ENCODE measurements around the gene TRAM2. TPM values are rescaled to one million over a fixed set of nuclear protein-coding genes. Genes with fewer than 3 reads are reported as not detected.

Gene TRAM2
- total RNA-seq, 2 donors from 2014 or later: 16.9 to 20.5 TPM

DNA sequence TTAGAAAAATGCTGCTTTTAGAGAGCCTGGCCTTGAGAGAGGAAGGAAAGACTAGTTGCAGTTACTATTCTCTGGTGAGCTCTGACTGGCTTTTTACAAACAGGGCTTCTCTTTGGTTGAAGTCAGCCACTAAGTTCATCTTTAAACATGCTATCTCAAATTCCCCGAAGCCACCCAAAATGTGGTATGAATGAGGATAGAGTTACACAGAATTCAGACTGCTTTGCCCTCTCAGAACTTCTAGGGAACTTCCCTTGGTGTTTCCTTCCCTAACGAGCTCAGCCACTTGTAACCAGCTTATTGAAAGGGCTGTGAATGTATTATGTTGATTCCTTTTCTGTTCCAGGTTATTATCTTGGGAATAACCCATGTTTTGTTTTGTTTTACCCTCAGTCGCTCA is 83.2 kb downstream of the TRAM2 start:
- Histone ChIP-seq H3K36me3 (ENCODE audit: control insufficient read depth, insufficient read depth, low read length) (no peaks in the 10 kb centered on the region), H3K9ac (ENCODE audit: extremely low read depth, low read length, poor library complexity, severe bottlenecking) (no peak overlapping the region), H3K4me1 (ENCODE audit: control insufficient read depth, insufficient read depth, low read length) (peaks cover 4% of the 10 kb centered on the region), H3K9me3 (ENCODE audit: control insufficient read depth, low read length) (peaks cover 5% of the 10 kb centered on the region), H3K4me3 (ENCODE audit: low read length) (no peak overlapping the region), H3K27ac (ENCODE audit: low read depth, low read length) (no peak overlapping the region), H3K27me3 (ENCODE audit: control insufficient read depth, insufficient read depth, low read length, poor library complexity, severe bottlenecking) (no peaks in the 10 kb centered on the region)
- Mint-ChIP-seq H3K27me3 (ENCODE audit: insufficient read depth) (no peaks in the 10 kb centered on the region), H3K4me3 (no peak overlapping the region), H3K4me1 (peaks cover 7% of the 10 kb centered on the region), H3K27ac (no peak overlapping the region), H3K36me3 (ENCODE audit: low read depth) (peaks cover 19% of the 10 kb centered on the region), H3K9me3 (no peaks in the 10 kb centered on the region)
- WGBS, 2 experiments (ENCODE audit: insufficient coverage in 1 of 2, insufficient read length in 1 of 2): 86% methylated on average over 3 of the region's 3 CpGs; no CpG with 5 or more reads in 1 of the 2 experiments
- TF ChIP-seq, protein P1, sequence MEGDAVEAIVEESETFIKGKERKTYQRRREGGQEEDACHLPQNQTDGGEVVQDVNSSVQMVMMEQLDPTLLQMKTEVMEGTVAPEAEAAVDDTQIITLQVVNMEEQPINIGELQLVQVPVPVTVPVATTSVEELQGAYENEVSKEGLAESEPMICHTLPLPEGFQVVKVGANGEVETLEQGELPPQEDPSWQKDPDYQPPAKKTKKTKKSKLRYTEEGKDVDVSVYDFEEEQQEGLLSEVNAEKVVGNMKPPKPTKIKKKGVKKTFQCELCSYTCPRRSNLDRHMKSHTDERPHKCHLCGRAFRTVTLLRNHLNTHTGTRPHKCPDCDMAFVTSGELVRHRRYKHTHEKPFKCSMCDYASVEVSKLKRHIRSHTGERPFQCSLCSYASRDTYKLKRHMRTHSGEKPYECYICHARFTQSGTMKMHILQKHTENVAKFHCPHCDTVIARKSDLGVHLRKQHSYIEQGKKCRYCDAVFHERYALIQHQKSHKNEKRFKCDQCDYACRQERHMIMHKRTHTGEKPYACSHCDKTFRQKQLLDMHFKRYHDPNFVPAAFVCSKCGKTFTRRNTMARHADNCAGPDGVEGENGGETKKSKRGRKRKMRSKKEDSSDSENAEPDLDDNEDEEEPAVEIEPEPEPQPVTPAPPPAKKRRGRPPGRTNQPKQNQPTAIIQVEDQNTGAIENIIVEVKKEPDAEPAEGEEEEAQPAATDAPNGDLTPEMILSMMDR (conservative IDR thresholded peaks at IDR 0.05): no peak
- no peak for DNase-seq

DNA sequence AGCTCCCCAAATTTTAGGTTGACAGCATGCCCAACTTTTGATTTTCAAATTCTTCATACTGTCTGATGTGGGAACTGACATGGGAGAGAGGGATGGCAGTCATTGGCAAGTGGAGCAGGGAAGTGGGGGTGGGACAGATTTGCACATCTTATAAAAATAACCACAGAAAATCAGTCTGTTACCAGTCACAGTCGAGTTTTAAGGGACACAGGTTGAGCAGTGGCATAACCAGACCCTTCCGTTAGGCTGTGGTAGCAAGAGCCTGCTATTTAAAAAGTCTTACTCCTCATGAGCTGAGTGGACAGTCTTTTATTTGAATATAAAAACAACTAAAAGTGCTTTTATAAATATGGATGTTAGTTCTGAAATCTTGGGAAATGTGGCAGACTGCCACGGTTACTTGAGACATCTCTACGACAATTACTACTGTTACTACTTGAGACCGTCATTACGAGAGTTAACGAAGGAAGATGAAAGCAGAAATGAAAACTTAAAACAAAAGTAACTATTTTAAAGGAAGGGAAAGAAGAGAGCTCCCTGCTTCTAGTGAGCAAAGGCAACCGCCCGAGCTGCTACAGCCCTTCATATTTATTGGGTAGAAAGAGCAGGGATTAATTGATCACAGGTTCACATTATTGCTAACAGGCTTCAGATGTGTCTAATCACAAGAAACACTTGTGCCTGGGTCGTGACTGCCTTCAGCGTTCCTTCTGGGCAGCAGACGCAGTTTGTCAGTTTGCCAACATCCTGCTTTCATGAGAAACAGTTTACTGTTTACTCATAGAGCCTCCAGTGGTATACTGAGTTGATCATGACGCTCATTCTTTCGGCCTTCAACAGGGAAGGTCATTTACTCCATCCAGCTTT is 85.4 kb downstream of the TRAM2 start:
- Histone ChIP-seq H3K4me3 (ENCODE audit: low read length) (no peak overlapping the region), H3K27me3 (ENCODE audit: control insufficient read depth, insufficient read depth, low read length, poor library complexity, severe bottlenecking) (no peaks in the 10 kb centered on the region), H3K27ac (ENCODE audit: low read depth, low read length) (no peak overlapping the region), H3K9ac (ENCODE audit: extremely low read depth, low read length, poor library complexity, severe bottlenecking) (no peak overlapping the region), H3K9me3 (ENCODE audit: control insufficient read depth, low read length) (peaks cover 5% of the 10 kb centered on the region), H3K4me1 (ENCODE audit: control insufficient read depth, insufficient read depth, low read length) (no peaks in the 10 kb centered on the region), H3K36me3 (ENCODE audit: control insufficient read depth, insufficient read depth, low read length) (no peaks in the 10 kb centered on the region)
- no peak overlapping the region for H3K4me3 Mint-ChIP-seq
- peaks cover 19% of the 10 kb centered on the region for H3K36me3 Mint-ChIP-seq (ENCODE audit: low read depth)
- TF ChIP-seq, protein P1 (conservative IDR thresholded peaks at IDR 0.05): no peak
- H3K27ac Mint-ChIP-seq: no peak overlapping the region
- no peaks in the 10 kb centered on the region for H3K4me1 Mint-ChIP-seq
- no peaks in the 10 kb centered on the region for H3K27me3 Mint-ChIP-seq (ENCODE audit: insufficient read depth)
- no peak for DNase-seq
- no peaks in the 10 kb centered on the region for H3K9me3 Mint-ChIP-seq
- 94 to 95% methylated on average over 14 of the region's 14 CpGs for WGBS, 2 experiments (ENCODE audit: insufficient coverage in 1 of 2, insufficient read length in 1 of 2)

DNA sequence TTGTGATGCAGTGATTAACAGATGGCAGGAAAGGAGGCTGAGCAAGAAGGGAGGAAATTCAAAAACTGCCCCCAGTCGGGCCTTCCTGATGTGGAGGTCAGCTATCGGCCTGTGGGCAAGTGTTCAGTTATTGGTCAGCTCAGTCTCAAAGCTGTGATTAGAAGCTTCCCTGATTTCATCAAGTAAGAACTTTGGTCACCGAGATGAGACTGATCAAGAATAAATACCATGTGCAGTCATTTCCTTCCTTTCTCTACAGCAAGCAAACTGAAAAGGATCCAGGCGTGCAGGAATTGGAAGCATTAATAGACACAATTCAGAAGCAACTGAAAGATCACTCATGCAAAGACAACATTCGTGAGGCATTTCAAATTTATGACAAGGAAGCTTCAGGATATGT is 87.0 kb downstream of the TRAM2 start:
- Mint-ChIP-seq H3K4me1 (no peaks in the 10 kb centered on the region), H3K9me3 (no peaks in the 10 kb centered on the region), H3K4me3 (no peak overlapping the region), H3K36me3 (ENCODE audit: low read depth) (peaks cover 13% of the 10 kb centered on the region), H3K27me3 (ENCODE audit: insufficient read depth) (no peaks in the 10 kb centered on the region), H3K27ac (no peak overlapping the region)
- Histone ChIP-seq H3K9ac (ENCODE audit: extremely low read depth, low read length, poor library complexity, severe bottlenecking) (no peak overlapping the region), H3K9me3 (ENCODE audit: control insufficient read depth, low read length) (peaks cover 4% of the 10 kb centered on the region), H3K36me3 (ENCODE audit: control insufficient read depth, insufficient read depth, low read length) (no peaks in the 10 kb centered on the region), H3K27me3 (ENCODE audit: control insufficient read depth, insufficient read depth, low read length, poor library complexity, severe bottlenecking) (no peaks in the 10 kb centered on the region), H3K27ac (ENCODE audit: low read depth, low read length) (no peak overlapping the region), H3K4me1 (ENCODE audit: control insufficient read depth, insufficient read depth, low read length) (no peaks in the 10 kb centered on the region), H3K4me3 (ENCODE audit: low read length) (no peak overlapping the region)
- TF ChIP-seq, protein P1 (conservative IDR thresholded peaks at IDR 0.05): no peak
- DNase-seq: no peak
- WGBS, 2 experiments (ENCODE audit: insufficient coverage in 1 of 2, insufficient read length in 1 of 2): 91% methylated on average over 4 to 5 of the region's 5 CpGs
